HepG2 (cell line): Measurements from ENCODE around the gene GABRR3. TPM values are rescaled to one million over a fixed set of nuclear protein-coding genes. Genes with fewer than 3 reads are reported as not detected.

Experiments
- ARNT ChIP-seq: fragments of 450-650 bp; IDR thresholded peaks from 2 replicates; pipeline ENCODE4 v1.6.1; 2017
- CENPX ChIP-seq: sonication (generic); formaldehyde crosslinking; IDR thresholded peaks from 2 replicates; pipeline ENCODE4 v1.9.0; 2021; ENCODE audit warnings: mild to moderate bottlenecking, missing genetic modification reagents, moderate library complexity
- EED ChIP-seq: sonication (generic); formaldehyde crosslinking; IDR thresholded peaks from 2 replicates; pipeline ENCODE4 v1.5.0; 2020; ENCODE audit warnings: mild to moderate bottlenecking, missing genetic modification reagents
- FOXC1 ChIP-seq: sonication (generic); formaldehyde crosslinking; IDR thresholded peaks from 2 replicates; pipeline ENCODE4 v1.8.0; 2022; ENCODE audit warnings: mild to moderate bottlenecking, missing genetic modification reagents, borderline replicate concordance
- HCFC1 ChIP-seq: fragments of 150-350 bp; IDR thresholded peaks from 2 replicates; pipeline ENCODE4 v1.6.1; 2014; ENCODE audit warnings: low read depth, low read length
- KMT2B ChIP-seq: IDR thresholded peaks from 2 replicates; pipeline ENCODE4 v1.6.1; 2016; ENCODE audit warnings: missing genetic modification reagents, missing compliant biosample characterization
- MBD4 ChIP-seq: IDR thresholded peaks from 2 replicates; pipeline ENCODE4 v1.6.1; 2012; ENCODE audit warnings: low read length, inconsistent platforms, borderline replicate concordance
- NRL ChIP-seq: sonication (generic); formaldehyde crosslinking; IDR thresholded peaks from 2 replicates; pipeline ENCODE4 v1.5.0; 2020; ENCODE audit warnings: missing genetic modification reagents, mild to moderate bottlenecking, moderate library complexity, borderline replicate concordance
- PCBP1 ChIP-seq: fragments of 200-400 bp; formaldehyde crosslinking; IDR thresholded peaks from 2 replicates; pipeline ENCODE4 v1.6.1; 2017; ENCODE audit warnings: mild to moderate bottlenecking, low read depth, low read length, borderline replicate concordance
- RARG ChIP-seq: sonication (generic); formaldehyde crosslinking; IDR thresholded peaks from 2 replicates; pipeline ENCODE4 v1.4.0; 2020; ENCODE audit warnings: low read depth, mild to moderate bottlenecking, missing genetic modification reagents
- TBP ChIP-seq: sonication (generic); formaldehyde crosslinking; IDR thresholded peaks from 2 replicates; pipeline ENCODE4 v1.5.0; 2020; ENCODE audit warnings: missing genetic modification reagents
- TCF7L2 ChIP-seq: IDR thresholded peaks from 2 replicates; pipeline ENCODE4 v1.6.1; 2011; ENCODE audit warnings: mild to moderate bottlenecking, low read depth, low read length, moderate library complexity
- THYN1 ChIP-seq: sonication (generic); formaldehyde crosslinking; IDR thresholded peaks from 2 replicates; pipeline ENCODE4 v1.8.1; 2023; ENCODE audit warnings: low read depth, mild to moderate bottlenecking, moderate library complexity, missing genetic modification reagents, borderline replicate concordance
- U2AF1 ChIP-seq: fragments of 200-400 bp; formaldehyde crosslinking; optimal IDR thresholded peaks from 2 replicates; pipeline ENCODE3; 2017; ENCODE audit warnings: mild to moderate bottlenecking, low read depth, low read length
- ZFP36L1 ChIP-seq: sonication (generic); formaldehyde crosslinking; IDR thresholded peaks from 2 replicates; pipeline ENCODE4 v1.8.0; 2022; ENCODE audit warnings: mild to moderate bottlenecking, missing genetic modification reagents, moderate library complexity
- ZNF251 ChIP-seq: sonication (generic); formaldehyde crosslinking; IDR thresholded peaks from 2 replicates; pipeline ENCODE4 v1.9.0; 2021; ENCODE audit warnings: mild to moderate bottlenecking, missing genetic modification reagents
- ZNF468 ChIP-seq: sonication (generic); formaldehyde crosslinking; IDR thresholded peaks from 2 replicates; pipeline ENCODE4 v1.8.0; 2022; ENCODE audit warnings: mild to moderate bottlenecking, moderate library complexity, missing genetic modification reagents
- ZNF557 ChIP-seq: sonication (generic); formaldehyde crosslinking; IDR thresholded peaks from 2 replicates; pipeline ENCODE4 v1.4.0; 2020; ENCODE audit warnings: missing genetic modification reagents
- ZNF790 ChIP-seq: sonication (generic); formaldehyde crosslinking; IDR thresholded peaks from 2 replicates; pipeline ENCODE4 v1.8.0; 2022; ENCODE audit warnings: missing genetic modification reagents, mild to moderate bottlenecking, borderline replicate concordance
- ZNF883 ChIP-seq: sonication (generic); formaldehyde crosslinking; IDR thresholded peaks from 2 replicates; pipeline ENCODE4 v1.5.1; 2020; ENCODE audit warnings: mild to moderate bottlenecking, missing genetic modification reagents; ENCODE audit errors: not compliant biosample characterization
- polyA plus RNA-seq, 8 experiments: library from polyadenylated mRNA; depleted of rRNA in 3 of 8; stranded (reverse) in 7 of 8; unstranded in 1 of 8; fragments of >200 nt; fragmentation: Illumina TruSeq in 4 of 8; extraction: Trizol in 4 of 8; gene quantifications; 2 replicates each; pipeline versions ENCODE4 v1.2.1 to v1.2.3, GENCODE V29; 2011 to 2016; ENCODE audit warnings: low read depth in 4 of 8, missing spikeins in 1 of 8, mixed read lengths in 1 of 8; ENCODE audit not compliant: insufficient read depth in 1 of 8
- total RNA-seq, 5 experiments: library from RNA; depleted of rRNA; stranded (reverse); fragments of >200 nt; fragmentation: Illumina TruSeq; extraction: Trizol; gene quantifications; 2 replicates each; pipeline ENCODE4 v1.2.3, GENCODE V29; 2016; ENCODE audit warnings: low read depth in 1 of 5
- TF ChIP-seq, protein P1 (sequence below): sonication (generic); IDR thresholded peaks from 2 replicates; pipeline ENCODE4 v1.6.1; 2016; ENCODE audit warnings: low read depth, borderline replicate concordance
- TF ChIP-seq, protein P2 (sequence below), 2 experiments: sonication (generic) in 1 of 2; formaldehyde crosslinking in 1 of 2; IDR thresholded peaks; 2 replicates each; pipeline versions ENCODE4 v1.5.1 to v1.6.1; 2011 to 2020; ENCODE audit warnings: borderline replicate concordance in 1 of 2, low read depth in 1 of 2, low read length in 1 of 2, mild to moderate bottlenecking in 1 of 2, missing genetic modification reagents in 1 of 2, moderate library complexity in 1 of 2
- TF ChIP-seq, protein P3 (sequence below): IDR thresholded peaks from 2 replicates; pipeline ENCODE4 v1.6.1; 2016; ENCODE audit warnings: low read depth, borderline replicate concordance
- TF ChIP-seq, protein P4 (sequence below): IDR thresholded peaks from 2 replicates; pipeline ENCODE4 v1.6.1; 2018; ENCODE audit warnings: missing genetic modification reagents, mild to moderate bottlenecking, missing compliant biosample characterization
- TF ChIP-seq, protein P5 (sequence below): sonication (generic); formaldehyde crosslinking; IDR thresholded peaks from 2 replicates; pipeline ENCODE4 v1.4.0; 2020; ENCODE audit warnings: mild to moderate bottlenecking, missing genetic modification reagents

Gene GABRR3
- total and polyA plus RNA-seq, 2 of the 13 experiments (the other 11 are each of a cell fraction or from before 2014, with no cell fraction given) = 0.42 to 0.83 TPM

DNA sequence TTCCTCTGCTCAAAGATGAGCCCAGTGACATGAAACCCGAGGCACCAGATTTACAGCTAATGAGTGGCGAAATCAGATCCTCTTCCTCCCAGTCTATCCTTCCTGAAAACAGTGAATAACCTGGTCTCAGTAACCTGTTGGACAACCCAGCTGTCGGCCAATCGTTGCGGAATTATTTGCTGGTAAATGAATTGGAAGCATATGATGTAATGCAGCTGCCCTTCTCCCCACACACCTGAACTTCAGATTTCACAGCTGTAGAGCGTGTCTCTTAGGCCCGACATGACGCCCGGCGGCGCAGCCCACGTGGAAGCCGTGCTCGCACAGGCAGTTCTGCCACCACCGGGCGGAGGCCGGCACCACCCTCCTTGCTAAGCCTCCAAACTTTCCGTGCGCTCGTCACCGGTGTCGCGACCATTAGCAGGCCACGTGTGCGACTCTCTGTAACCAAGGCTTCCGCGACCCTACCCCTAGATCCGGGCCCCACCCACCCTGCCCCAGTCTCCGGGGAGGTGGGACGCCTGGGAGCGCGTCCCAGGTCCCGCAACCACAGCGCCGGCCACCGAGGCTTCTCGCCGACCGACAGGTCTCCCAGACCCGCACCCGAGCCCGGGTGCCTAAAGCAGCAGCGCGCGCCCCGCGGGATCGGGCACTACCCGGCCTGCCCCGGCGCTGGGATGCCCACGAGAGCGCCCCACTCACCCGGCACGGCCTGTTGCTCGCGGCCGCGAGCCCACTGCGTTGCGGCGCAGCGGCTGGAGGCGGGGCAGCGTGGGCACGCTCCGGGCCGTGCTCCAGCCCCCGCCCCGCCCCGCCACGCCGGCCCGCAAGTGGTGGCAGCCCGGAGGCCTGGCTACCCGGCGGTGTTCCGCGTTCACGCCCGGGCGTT, 63.2 kb downstream of the GABRR3 start, which contains the start of gene RIOX2 (continued):
- TF ChIP-seq, protein P1, sequence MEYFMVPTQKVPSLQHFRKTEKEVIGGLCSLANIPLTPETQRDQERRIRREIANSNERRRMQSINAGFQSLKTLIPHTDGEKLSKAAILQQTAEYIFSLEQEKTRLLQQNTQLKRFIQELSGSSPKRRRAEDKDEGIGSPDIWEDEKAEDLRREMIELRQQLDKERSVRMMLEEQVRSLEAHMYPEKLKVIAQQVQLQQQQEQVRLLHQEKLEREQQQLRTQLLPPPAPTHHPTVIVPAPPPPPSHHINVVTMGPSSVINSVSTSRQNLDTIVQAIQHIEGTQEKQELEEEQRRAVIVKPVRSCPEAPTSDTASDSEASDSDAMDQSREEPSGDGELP = peak; percentile 60
- TF ChIP-seq ZNF883 (CRISPR knock-in tag) = peak; percentile 64
- TF ChIP-seq ZNF468 (CRISPR knock-in tag) = no peak
- TF ChIP-seq TBP (CRISPR knock-in tag) = no peak
- 0 out of 2 replicates have a peak, but pooled peaks have one; percentile 45 for TF ChIP-seq ZNF790 (CRISPR knock-in tag)
- TF ChIP-seq FOXC1 (CRISPR knock-in tag) = no peak
- no peak for TF ChIP-seq MBD4
- TF ChIP-seq EED = no peak; the same call in 1 of the 2 replicates
- no peak for TF ChIP-seq NRL (CRISPR knock-in tag)
- TF ChIP-seq TCF7L2 = no peak
- peak; percentile 88 for TF ChIP-seq KMT2B (CRISPR knock-in tag)
- no peak for TF ChIP-seq THYN1 (CRISPR knock-in tag)
- TF ChIP-seq, protein P2, sequence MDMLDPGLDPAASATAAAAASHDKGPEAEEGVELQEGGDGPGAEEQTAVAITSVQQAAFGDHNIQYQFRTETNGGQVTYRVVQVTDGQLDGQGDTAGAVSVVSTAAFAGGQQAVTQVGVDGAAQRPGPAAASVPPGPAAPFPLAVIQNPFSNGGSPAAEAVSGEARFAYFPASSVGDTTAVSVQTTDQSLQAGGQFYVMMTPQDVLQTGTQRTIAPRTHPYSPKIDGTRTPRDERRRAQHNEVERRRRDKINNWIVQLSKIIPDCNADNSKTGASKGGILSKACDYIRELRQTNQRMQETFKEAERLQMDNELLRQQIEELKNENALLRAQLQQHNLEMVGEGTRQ (IDR thresholded peaks at IDR 0.05; ENCODE audit: low read depth, low read length) = no peak
- TF ChIP-seq, protein P2 (CRISPR knock-in tag; IDR thresholded peaks at IDR 0.05; ENCODE audit: borderline replicate concordance) = no peak
- TF ChIP-seq RARG (CRISPR knock-in tag) = no peak
- no peak for TF ChIP-seq ZNF557 (CRISPR knock-in tag)
- TF ChIP-seq U2AF1 = no peak
- TF ChIP-seq, protein P3, sequence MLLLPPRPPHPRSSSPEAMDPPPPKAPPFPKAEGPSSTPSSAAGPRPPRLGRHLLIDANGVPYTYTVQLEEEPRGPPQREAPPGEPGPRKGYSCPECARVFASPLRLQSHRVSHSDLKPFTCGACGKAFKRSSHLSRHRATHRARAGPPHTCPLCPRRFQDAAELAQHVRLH (CRISPR knock-in tag) = 0 out of 2 replicates have a peak, but pooled peaks have one; percentile 9
- TF ChIP-seq ZNF251 (CRISPR knock-in tag) = no peak
- TF ChIP-seq, protein P4, sequence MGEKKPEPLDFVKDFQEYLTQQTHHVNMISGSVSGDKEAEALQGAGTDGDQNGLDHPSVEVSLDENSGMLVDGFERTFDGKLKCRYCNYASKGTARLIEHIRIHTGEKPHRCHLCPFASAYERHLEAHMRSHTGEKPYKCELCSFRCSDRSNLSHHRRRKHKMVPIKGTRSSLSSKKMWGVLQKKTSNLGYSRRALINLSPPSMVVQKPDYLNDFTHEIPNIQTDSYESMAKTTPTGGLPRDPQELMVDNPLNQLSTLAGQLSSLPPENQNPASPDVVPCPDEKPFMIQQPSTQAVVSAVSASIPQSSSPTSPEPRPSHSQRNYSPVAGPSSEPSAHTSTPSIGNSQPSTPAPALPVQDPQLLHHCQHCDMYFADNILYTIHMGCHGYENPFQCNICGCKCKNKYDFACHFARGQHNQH (CRISPR knock-in tag) = peak; percentile 55
- TF ChIP-seq, protein P5, sequence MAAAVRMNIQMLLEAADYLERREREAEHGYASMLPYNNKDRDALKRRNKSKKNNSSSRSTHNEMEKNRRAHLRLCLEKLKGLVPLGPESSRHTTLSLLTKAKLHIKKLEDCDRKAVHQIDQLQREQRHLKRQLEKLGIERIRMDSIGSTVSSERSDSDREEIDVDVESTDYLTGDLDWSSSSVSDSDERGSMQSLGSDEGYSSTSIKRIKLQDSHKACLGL (CRISPR knock-in tag) = peak; percentile 98; the same call in 1 of the 2 replicates
- TF ChIP-seq ARNT = no peak
- TF ChIP-seq ZFP36L1 (CRISPR knock-in tag) = no peak
- no peak for TF ChIP-seq CENPX (CRISPR knock-in tag)
- no peak for TF ChIP-seq HCFC1
- TF ChIP-seq PCBP1 = no peak
